ENCODE data around the gene CAPZB. TPM values are rescaled to one million over a fixed set of nuclear protein-coding genes. Genes with fewer than 3 reads are reported as not detected.

Gene CAPZB
- total and polyA plus RNA-seq, 2 donors (not counting 3 experiments of a cell fraction or from before 2014, with no cell fraction given), result 196 to 347 TPM

- Histone ChIP-seq H3K9me1 (replicated peaks; ENCODE audit: control insufficient read depth, extremely low read depth, insufficient read depth, low read length) (no peaks in the 10 kb centered on the region), H3K36me3 (ENCODE audit: control insufficient read depth in 2 of 2, extremely low read depth in 1 of 2, insufficient read depth in 2 of 2, low read length in 2 of 2) (peaks cover 0 to 7% of the 10 kb centered on the region in 2 experiments), H3K4me3 (replicated peaks in 1 of 3; ENCODE audit: insufficient read depth in 1 of 3, low read depth in 1 of 3, low read length in 3 of 3) (no peak overlapping the region), H3K27ac (ENCODE audit: insufficient read depth, low read depth, low read length) (no peak overlapping the region), H3K4me2 (ENCODE audit: insufficient read depth, low read length) (no peak overlapping the region), H3K9ac (replicated peaks; ENCODE audit: extremely low read depth, insufficient read depth, low read length) (no peak overlapping the region), H3K27me3 (ENCODE audit: control insufficient read depth in 2 of 2, insufficient read depth in 2 of 2, low read length in 2 of 2) (no peaks in the 10 kb centered on the region), H2AFZ (ENCODE audit: low read depth, low read length) (no peak overlapping the region), H3K4me1 (ENCODE audit: control insufficient read depth, extremely low read depth, insufficient read depth, low read length) (no peaks in the 10 kb centered on the region), H3K9me3 (replicated peaks; ENCODE audit: control insufficient read depth, insufficient read depth, low read length) (no peaks in the 10 kb centered on the region), H4K20me1 (replicated peaks; ENCODE audit: control insufficient read depth, extremely low read depth, insufficient read depth, low read length) (peaks cover 4% of the 10 kb centered on the region), H3K79me2 (ENCODE audit: control insufficient read depth, insufficient read depth, low read length) (peaks cover 73% of the 10 kb centered on the region)
- CTCF ChIA-PET, result no interaction called here
- intact Hi-C loops (cut with micrococcal nuclease), result no loop called here
- dilution Hi-C loops (cut with MboI; ENCODE audit: extremely low pct_ligation_motif_present, low sequenced_read_pairs), result no loop called here
- no peak for DNase-seq (ENCODE audit: low read depth, low spot score)
- no TSS peak for BruUV-seq (replicated peaks)
- POLR2A ChIA-PET, result no interaction called here
- no peak for FAIRE-seq
- TF ChIP-seq EZH2 (IDR thresholded peaks at IDR 0.05; ENCODE audit: borderline replicate concordance, low read depth, low read length, severe bottlenecking) (no peak), MAX (IDR thresholded peaks at IDR 0.05; ENCODE audit: insufficient read depth, insufficient read length) (no peak), CTCF (IDR thresholded peaks at IDR 0.05; ENCODE audit: extremely low read depth in 1 of 2, insufficient read depth in 1 of 2, low read depth in 1 of 2, low read length in 2 of 2) (no peak), GATA2 (IDR thresholded peaks at IDR 0.05; ENCODE audit: insufficient read depth, insufficient read length, low read depth, low read length) (no peak), POLR2AphosphoS5 (IDR thresholded peaks at IDR 0.05; ENCODE audit: insufficient read depth, low read depth, low read length) (no peak), POLR2A (IDR thresholded peaks at IDR 0.05; ENCODE audit: low read depth, low read length) (no peak), FOS (IDR thresholded peaks at IDR 0.05; ENCODE audit: borderline replicate concordance, insufficient read depth, low read length) (no peak), MYC (IDR thresholded peaks at IDR 0.05; ENCODE audit: low read depth, low read length) (no peak), JUN (IDR thresholded peaks at IDR 0.05; ENCODE audit: borderline replicate concordance, insufficient read depth, insufficient read length, low read depth) (no peak)
Observed at GRCh38 chr1:19397217-19397945, 88.0 kb downstream of the CAPZB start.
